RPMI8226 (cell line): ENCODE results near the gene GPC6.

Experiments used
- DNase-seq: peaks from one replicate; pipeline ENCODE4 v3.0.0-alpha.2; 2015

GPC6 gene

DNA sequence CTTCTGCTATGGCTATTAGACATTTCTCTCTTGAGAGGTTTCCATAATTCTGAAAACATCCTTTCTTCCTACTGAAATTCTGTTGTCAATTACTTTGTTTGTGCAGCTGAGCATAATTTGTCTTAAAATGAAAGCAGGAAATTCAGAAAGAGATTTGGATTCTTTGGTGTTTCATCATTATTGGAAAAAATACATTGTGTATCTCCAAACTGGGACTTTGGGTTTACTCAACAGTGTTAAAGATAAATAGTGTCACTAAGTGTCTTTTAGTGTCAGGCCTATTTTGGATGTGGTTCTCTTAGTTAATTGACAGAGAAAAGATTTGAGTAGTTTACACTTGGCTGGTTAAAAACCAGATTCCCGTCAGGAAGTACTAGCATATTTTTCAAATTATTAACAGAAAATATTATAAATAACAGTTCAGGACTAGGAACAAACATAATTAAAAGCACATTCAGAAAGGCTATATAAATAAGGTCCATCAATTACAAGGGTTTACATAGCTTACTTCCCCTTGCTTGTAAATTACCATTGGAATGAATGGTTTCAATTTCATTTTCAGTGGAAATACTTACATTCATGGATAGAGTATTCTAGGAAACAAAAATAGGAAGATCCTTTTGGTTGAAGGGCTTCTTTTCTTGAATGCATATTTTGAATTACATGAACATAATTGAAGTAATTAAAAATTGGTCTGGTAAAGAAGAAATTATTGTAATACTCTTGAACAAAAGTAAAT, 483.1 kb downstream of the GPC6 start:
- DNase-seq, result no peak

GRCh38 chr13:93714171-93714570, 487.6 kb downstream of the GPC6 start:
- no peak for DNase-seq

DNA sequence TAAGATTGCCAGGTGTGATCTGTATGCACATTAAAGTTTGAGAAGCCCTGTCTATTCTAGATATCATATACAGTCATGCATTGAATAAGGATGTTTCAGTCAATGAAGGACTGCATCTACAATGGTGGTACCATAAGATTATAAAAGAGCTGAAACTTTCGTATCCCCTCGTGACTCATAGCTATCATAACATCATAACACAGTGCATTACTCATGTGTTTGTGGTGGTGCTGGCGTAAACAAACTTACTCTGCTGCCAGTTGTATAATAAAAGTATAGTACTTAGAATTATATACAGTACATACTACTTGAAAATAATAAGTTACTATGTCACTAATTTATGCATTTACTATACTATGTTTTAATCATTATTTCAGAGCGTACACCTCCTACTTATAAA, 489.3 kb downstream of the GPC6 start:
- DNase-seq, result no peak

GRCh38 chr13:93716623-93717022, 490.0 kb downstream of the GPC6 start:
- no peak for DNase-seq

DNA sequence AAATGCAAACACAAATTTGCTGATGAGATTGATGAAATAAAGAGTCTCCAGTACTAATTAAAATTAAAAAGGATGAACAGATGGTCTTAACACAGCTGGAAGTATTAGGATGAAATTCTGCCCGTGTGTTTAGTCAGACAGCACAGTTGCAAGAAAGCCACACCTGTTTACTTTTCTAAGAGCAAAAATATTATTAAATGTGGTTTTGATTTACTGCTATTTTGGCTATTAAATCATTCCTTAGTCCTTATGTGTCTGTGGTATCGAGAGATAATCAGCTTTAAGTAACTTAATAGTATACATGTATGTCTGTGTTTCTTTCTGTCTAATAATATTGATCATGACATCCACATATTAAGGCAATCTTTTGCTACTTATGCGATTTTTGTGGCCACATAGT, 494.9 kb downstream of the GPC6 start:
- DNase-seq, result no peak

GRCh38 chr13:93723316-93723715, 496.7 kb downstream of the GPC6 start:
- DNase-seq, result no peak

DNA sequence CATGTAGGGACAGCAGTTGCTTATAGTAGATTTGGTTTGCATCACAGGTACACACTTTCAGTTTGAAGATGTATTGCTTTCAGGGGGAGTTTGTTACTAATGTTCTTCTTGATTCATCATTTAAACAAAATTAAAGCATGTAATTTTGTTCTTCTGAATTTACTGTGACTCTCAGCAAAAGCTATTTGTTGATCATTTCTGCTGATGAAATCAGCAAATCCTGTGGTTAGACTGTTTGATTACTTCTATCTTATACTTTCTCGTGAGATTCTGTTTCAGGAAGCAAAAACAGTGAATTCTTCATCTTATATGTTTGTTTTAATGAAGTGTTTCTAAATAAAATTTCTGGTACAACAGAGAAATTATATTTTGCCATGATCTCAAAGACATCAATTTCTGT, 497.6 kb downstream of the GPC6 start:
- DNase-seq, result no peak

DNA sequence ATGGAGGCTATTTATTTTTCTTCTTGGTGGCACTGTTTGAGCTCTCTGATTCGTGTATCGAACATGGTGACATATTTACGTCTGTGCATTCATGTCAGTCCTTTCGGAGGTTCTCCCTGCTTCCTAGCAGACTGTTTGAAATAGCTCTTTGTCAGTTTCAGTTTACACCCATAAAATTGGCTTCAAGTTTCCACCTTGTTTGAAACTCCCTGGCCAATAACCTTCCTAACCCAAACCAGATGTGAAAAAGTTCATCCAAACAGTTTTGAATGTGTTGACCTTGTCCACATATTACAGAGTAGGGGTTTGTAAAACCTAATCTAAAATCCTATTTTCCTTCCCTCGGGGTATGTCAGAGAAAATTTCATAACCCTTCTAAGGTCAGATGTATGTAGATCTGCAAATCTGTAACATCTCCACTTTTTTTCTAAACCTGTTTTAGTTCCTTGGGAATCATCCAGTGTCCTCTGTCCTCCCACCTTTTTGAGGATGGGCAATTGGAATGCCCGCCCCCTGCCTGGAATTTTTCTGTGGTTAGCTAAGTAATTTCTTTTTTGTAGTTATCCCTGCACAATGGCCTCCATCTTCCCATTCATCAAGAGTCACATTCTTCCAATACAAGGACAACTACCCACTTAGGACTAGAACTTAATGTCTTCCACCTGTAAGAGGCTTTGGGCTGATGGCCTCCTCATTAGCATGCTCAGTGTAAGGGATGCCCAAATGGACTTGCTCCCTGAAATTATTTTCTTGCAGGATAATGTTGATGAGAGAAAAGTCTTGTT, 499.8 kb downstream of the GPC6 start:
- no peak for DNase-seq

GRCh38 chr13:93727211-93728141, 500.9 kb downstream of the GPC6 start:
- no peak for DNase-seq

DNA sequence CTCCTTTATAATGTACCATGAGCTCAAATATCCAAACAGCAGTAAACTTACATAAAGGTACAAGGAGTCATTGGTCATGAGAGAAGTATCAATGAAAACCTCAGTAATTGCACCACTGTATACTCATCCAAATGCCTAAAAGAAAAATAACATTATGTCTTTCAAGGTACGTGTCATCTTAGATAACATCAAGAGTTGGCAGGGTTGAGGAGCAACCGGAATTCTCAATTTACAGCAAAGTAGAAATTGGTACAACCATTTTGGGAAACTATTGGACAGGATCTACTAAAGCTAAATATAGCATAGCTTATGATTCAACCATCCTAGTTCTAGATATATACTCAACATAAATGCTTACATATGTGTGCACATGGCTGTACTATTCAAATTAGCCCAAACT, 502.8 kb downstream of the GPC6 start:
- DNase-seq, result no peak

DNA sequence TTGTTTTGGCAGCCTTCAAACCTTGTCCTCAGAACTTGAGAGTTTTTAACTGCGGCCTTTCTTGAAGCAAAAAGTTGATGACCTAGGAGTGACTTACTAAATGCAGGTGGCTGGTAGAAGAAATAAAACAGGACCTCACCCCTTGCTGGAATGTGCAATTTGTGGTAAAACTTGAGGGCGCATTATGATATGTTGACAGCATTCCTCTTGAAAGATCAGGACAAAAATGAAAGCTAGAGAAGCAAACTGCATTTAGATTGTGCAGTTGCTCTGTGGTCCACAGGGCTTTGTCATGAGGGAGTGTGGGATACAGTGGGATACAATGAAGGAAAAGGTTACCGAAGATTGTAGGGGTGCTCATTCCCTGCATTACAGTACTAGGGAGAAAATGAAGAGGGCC, 504.2 kb downstream of the GPC6 start:
- no peak for DNase-seq

GRCh38 chr13:93732186-93732585, 505.6 kb downstream of the GPC6 start:
- no peak for DNase-seq

DNA sequence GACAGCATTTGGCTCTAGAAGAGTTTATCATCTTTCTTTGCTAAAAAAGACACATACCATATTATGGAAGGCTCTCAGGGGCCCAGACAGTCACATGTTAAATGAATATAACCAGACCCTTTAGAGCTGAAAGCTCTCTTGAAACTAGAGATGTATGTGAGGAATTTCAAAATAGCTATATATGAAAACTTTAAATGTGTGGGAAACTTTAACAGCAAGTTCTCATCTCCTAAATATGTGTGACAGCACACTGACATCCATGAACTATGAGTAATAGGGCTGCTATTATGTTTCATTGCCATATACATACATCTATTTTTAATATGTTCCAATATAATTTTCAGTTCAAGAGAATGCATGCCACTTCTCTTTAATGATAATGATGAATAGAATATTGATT, 509.5 kb downstream of the GPC6 start:
- DNase-seq, result no peak

DNA sequence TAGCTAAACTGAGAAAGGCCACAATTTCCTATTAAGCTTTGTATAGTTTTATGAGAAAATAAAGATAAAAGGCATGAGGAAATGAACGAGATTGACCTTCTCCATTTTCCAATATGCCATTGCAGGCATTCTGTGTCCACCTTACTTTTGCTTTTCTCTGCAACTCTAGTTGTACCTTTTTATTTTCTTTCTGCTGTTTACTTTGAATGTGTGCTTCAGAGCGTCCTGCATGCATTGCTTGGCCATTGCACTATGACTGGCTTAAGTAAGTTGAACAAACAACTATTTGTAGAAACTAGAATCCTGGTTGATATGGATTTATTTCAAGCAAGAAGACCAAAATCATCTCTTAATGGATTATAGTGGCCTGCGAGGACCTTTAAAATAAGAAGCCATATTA, 510.3 kb downstream of the GPC6 start:
- no peak for DNase-seq

- DNase-seq, result no peak
Measured at GRCh38 chr13:93740334-93740733, 513.7 kb downstream of the GPC6 start.

GRCh38 chr13:93744033-93744432, 517.4 kb downstream of the GPC6 start:
- DNase-seq, result no peak

GRCh38 chr13:93744886-93745285, 518.3 kb downstream of the GPC6 start:
- no peak for DNase-seq

DNA sequence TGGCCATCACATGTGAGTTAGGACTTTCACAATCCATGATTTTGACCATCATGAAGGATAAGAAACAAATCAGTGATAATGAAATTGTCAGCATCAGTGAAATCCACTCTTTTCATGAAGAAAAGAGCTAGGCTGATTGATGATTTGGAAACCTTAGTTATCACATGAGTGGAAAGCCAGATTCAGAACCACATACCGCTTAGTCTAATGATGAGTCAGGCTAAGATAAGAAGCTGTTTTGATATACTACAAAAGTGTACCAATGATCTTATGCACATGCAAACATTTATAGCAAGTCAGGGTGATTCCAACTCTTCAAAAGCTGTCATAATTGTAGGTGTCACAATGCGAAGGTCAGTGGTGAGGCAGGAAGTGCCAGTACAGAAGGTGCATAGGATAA, 519.3 kb downstream of the GPC6 start:
- DNase-seq, result no peak

DNA sequence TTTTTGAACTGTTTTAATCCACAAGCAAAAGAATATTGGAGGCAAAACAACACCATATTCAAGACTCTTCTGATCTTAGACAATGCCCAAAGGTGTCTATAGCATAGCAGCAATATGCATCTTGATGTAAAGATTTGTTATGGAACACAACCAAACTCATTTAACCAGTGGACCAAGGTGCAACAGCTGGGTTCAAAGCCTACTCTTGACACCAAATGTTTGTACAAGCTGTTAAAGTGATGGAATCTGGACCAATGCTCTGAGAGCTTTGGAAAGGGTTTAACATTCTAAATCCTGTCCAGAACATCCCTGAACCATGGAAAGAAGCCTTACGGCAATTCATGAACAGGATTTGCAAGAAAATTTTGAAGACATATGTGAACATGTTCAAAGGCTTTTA, 520.0 kb downstream of the GPC6 start:
- no peak for DNase-seq

- DNase-seq, result no peak
Measured at GRCh38 chr13:93750676-93751075, 524.1 kb downstream of the GPC6 start.

DNA sequence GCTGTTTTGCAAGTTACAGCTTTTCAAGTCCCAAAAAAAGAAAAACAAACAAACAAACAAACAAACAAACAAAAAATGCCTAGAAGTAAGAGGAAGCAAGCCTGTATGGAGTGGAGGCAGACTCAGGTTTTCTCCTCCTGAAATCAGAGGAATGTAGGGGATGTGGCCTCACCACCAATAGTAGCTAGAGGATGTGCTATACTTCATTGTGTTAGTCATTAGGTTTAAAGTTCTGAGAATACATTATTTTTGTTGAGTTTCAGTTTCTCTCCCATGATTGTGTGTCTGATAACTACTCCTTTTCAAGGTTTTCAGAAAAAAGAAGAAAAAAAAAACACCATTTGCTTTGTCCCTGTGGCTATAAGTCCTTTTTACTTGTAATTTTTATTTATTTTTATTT, 524.5 kb downstream of the GPC6 start:
- DNase-seq, result no peak

DNA sequence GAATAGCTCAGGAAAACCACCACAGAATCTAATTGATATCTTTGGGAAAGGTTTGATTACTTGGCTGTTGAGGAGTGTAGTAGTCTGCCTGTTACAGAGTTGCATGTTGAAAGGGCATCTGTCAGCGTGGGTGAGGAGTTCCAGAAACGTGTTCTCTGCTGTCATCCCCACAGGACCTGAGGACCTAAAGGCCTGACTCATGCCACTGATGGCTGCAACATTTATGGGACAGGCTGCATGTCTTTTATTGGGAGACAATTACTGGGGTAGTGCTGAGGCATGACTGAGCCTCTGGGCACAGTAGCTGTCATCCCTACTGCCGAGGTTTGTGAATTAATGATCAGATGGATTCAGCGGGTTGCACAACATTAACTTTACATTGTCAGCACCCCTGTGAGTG, 525.9 kb downstream of the GPC6 start:
- DNase-seq, result no peak

DNA sequence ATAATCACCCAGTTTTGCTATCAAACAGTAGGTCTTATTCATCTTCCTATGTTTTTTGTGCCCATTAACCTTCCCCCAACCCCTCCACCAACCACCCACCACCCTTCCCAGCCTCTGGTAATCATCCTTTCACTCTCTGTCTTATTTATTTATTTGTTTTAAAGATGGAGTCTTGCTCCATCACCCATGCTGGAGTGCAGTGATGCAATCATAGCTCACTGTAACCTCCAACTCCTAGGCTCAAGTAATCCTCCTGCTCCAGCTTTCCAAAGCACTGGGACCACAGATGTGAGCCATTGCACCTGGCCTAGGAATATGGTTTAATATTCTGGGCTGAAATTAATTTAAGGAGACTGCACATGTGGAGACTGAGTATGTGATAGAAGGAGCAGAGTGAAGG, 527.0 kb downstream of the GPC6 start:
- no peak for DNase-seq

DNA sequence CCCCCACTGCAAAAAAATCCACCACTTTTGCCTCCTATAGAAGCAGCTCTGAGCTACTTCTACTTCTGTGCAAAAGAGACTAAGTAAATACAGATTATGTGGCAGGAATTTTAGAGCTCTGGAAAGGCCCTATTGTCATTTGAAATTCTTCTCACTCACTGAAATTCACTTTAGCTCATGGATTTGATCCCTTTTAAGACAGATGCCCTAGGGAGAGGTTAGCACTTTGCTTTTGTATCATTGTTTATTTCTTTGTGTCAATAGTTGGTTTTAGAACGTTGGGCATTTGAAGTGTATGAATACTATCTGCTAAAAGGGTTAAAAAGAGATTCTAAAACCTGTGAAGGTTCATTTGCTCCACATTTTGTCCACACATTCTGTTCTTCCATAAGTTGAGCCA, 528.7 kb downstream of the GPC6 start:
- no peak for DNase-seq
